Neuron (in vitro differentiated cells): ENCODE results near the gene SLC26A6.
A peak's percentile ranks its signal among the peaks of the same experiment; 100 is the strongest.

Experiments
- H2AFZ ChIP-seq: one replicate; pipeline ENCODE4 v1.6.1; 2013; ENCODE audit warnings: low read depth, mild to moderate bottlenecking, inconsistent platforms, low read length, moderate library complexity
- H3K27me3 ChIP-seq: one replicate; pipeline ENCODE4 v1.6.1; 2013; ENCODE audit warnings: low read length; ENCODE audit not compliant: insufficient read depth
- H3K36me3 ChIP-seq: one replicate; pipeline ENCODE4 v1.6.1; 2013; ENCODE audit warnings: low read length; ENCODE audit not compliant: insufficient read depth
- H3K4me1 ChIP-seq: one replicate; pipeline ENCODE4 v1.6.1; 2013; ENCODE audit warnings: low read length; ENCODE audit not compliant: insufficient read depth
- H3K4me3 ChIP-seq: 2 replicates; pipeline ENCODE4 v1.5.1; 2013; ENCODE audit warnings: mild to moderate bottlenecking, low read length, moderate library complexity
- H3K9me3 ChIP-seq: one replicate; pipeline ENCODE4 v1.6.1; 2013; ENCODE audit warnings: low read length

Gene SLC26A6, protein sequence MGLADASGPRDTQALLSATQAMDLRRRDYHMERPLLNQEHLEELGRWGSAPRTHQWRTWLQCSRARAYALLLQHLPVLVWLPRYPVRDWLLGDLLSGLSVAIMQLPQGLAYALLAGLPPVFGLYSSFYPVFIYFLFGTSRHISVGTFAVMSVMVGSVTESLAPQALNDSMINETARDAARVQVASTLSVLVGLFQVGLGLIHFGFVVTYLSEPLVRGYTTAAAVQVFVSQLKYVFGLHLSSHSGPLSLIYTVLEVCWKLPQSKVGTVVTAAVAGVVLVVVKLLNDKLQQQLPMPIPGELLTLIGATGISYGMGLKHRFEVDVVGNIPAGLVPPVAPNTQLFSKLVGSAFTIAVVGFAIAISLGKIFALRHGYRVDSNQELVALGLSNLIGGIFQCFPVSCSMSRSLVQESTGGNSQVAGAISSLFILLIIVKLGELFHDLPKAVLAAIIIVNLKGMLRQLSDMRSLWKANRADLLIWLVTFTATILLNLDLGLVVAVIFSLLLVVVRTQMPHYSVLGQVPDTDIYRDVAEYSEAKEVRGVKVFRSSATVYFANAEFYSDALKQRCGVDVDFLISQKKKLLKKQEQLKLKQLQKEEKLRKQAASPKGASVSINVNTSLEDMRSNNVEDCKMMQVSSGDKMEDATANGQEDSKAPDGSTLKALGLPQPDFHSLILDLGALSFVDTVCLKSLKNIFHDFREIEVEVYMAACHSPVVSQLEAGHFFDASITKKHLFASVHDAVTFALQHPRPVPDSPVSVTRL

DNA sequence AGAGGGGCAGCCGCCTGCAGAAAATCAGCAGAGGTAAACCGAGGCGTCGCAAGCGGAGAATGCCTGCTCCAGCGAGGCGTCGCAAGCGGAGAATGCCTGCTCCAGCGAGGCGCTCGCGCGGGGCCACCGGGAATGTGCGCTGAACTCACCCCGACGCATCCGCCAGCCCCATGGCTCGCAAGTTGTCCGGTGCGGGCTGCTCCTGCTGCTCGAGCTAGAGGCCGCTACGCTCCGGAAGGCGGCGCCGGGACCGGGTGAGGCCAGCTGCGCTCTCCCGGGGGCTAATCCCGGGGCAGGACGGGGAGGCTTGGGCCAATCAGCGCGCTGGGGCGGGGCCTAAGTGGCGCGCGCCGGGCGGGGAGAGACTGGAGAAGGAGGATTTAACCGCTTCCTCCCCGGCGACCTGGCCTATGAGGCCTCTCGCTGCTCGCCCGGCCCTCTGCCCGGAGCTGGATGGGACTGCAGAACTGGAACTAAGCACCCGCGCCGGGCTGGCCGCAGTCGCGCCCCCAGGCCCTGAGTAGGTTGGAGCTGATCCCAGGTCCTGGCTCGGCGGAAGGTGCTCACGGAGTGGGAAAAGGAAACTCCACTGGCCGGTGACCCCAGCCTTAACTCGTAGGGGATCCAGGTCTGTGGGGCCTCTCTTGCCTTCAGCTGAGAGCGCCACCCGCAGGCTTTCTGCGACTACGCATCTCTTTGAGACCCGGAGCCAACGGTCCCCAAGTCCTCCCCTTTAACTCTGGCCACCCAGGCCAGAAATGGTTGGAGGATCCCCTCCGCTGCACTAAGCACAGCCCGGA lies at the start of gene SLC26A6:
SLC26A6 (minus strand) TSS at position 240 of the 800 bp plus-strand sequence; CDS start at position 172, 68 bp downstream.
- peaks cover 43% of the 10 kb centered on the region for H3K36me3 ChIP-seq
- no peaks in the 10 kb centered on the region for H3K27me3 ChIP-seq
- H3K9me3 ChIP-seq: no peaks in the 10 kb centered on the region
- peak within 1 kb of the TSS; percentile 67 for H3K4me3 ChIP-seq
- H3K4me1 ChIP-seq: peaks cover 22% of the 10 kb centered on the region
- H2AFZ ChIP-seq: peak within 1 kb of the TSS; percentile 82

DNA sequence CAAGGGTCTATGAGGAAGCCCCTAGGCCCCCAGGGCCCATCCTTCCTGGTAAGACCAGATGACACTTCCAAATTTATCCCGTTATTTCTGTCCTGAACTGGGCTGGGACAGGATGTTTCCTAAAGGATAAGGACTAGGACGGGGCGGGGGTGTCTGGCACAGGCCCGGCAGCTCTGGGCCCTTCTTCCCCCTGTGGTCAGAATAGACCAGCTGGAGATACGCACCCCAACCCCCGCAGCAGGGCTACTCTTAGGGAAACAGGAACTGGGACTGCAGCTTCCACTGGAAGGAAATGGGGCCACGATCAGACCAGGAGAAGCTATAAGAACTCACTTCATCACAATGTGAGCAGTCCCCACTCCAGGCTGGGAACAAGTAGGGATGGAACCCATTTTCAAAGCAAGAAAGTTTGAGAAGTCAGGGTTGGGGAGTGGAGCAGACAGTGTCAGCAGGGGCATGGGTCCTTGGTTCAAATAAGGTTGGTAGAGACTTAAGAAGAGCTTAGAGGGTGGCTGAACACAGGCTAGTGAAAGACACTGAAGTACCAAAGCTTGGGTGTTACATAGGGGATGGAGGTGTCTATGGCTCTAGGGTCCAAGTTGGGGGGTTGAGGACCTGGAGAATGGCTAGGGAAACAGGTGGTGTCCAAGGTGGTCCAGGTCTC lies 49.4 kb upstream of the SLC26A6 start:
- no peaks in the 10 kb centered on the region for H3K9me3 ChIP-seq
- H3K36me3 ChIP-seq: peaks cover 57% of the 10 kb centered on the region
- H3K4me1 ChIP-seq: peaks cover 7% of the 10 kb centered on the region
- H3K4me3 ChIP-seq: peak overlapping the region; percentile 67
- H3K27me3 ChIP-seq: no peaks in the 10 kb centered on the region
- no peak overlapping the region for H2AFZ ChIP-seq

DNA sequence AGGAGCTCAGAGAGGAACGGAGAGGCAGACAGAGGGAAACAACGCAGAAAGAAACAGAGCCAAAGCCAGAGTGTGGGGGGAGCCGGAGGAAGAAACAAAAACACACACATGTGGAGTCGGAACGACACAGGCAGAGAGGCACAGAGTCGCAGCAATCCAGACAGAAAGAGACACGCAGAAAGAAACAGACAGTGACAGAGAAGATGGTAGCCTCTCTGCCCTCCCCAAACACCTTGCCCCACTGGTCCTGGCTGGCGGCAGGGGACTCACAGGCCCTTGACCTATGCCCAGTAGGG lies 48.7 kb upstream of the SLC26A6 start:
- H3K4me3 ChIP-seq: no peak overlapping the region
- no peaks in the 10 kb centered on the region for H3K9me3 ChIP-seq
- H3K4me1 ChIP-seq: peaks cover 7% of the 10 kb centered on the region
- no peaks in the 10 kb centered on the region for H3K27me3 ChIP-seq
- no peak overlapping the region for H2AFZ ChIP-seq
- peaks cover 57% of the 10 kb centered on the region for H3K36me3 ChIP-seq

DNA sequence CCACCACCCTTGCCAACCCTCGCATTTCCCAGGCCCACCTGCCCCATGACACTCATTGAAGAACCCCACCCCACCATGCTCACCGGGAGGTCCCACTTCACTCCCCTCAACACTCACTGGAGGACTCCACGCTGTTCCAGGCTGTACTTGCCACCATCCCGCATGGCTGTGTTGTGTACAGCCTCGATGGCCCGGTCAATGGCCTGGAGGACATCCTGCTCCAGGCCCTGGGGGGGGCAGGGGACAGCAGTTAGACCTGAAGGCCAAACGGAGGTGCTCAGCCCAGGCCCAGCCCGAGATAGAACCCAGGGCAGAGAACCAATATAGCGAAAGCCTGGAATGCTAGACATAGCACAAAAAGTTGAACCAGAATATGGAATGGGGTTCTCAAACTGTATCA lies 47.5 kb upstream of the SLC26A6 start:
- Histone ChIP-seq H3K4me1 (peaks cover 7% of the 10 kb centered on the region), H2AFZ (no peak overlapping the region), H3K36me3 (peaks cover 57% of the 10 kb centered on the region)

DNA sequence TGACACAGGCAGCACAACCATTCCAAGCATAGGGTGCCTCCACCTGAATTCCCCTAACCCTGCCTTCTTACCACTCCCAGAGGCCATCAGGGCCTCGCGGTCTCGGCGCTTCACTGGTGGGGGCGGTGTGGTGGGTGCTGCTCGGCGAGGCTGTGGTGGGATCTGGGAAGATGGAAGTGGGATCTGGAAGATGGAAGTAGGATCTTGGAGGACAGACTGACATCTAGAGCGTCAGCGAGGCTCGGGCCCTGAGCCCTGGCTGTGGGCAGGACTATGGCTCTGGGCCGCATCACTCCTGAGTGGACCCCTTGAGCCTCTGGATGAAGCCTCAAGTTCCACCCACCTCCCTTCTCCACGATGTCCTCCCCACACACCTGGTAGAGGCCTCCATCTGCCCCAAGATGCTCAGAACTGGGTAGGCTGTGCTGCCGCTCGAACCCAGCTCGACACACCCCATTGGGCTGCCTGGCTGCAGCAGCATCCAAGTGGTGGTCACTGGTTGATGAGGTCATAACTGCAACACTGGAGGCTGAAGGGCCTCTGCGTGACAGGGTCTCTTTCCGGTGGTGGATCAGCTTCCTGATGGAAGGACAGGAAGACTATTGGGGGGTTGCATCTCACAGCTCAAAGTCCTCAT lies 46.8 kb upstream of the SLC26A6 start:
- Histone ChIP-seq H3K27me3 (no peaks in the 10 kb centered on the region), H2AFZ (no peak overlapping the region), H3K4me1 (peaks cover 7% of the 10 kb centered on the region), H3K36me3 (peaks cover 55% of the 10 kb centered on the region), H3K9me3 (no peaks in the 10 kb centered on the region), H3K4me3 (no peak overlapping the region)

More for the DNA sequence above, 47.5 kb upstream of the SLC26A6 start:
- Histone ChIP-seq H3K4me3 (no peak overlapping the region), H3K27me3 (no peaks in the 10 kb centered on the region), H3K9me3 (no peaks in the 10 kb centered on the region)

DNA sequence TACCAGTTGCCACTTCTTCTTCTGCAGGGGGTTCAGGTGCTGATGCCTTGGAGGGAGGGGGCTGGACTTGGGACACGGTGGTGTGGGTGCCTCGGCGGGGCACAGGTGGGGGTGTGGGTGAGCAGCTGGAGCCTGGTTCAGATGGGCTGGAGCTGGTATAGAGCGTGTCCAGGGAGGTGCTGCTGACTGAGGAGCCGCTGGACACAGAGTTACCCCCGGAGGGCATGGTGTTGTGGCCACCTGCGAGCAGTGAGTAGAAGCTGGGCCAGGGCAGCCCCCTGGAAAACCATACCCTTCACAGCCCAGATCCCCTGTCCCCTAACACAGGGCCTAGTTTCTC lies 46.2 kb upstream of the SLC26A6 start:
- Histone ChIP-seq H3K4me1 (peaks cover 7% of the 10 kb centered on the region), H3K27me3 (no peaks in the 10 kb centered on the region), H3K36me3 (peaks cover 54% of the 10 kb centered on the region), H3K9me3 (no peaks in the 10 kb centered on the region), H3K4me3 (no peak overlapping the region), H2AFZ (no peak overlapping the region)

DNA sequence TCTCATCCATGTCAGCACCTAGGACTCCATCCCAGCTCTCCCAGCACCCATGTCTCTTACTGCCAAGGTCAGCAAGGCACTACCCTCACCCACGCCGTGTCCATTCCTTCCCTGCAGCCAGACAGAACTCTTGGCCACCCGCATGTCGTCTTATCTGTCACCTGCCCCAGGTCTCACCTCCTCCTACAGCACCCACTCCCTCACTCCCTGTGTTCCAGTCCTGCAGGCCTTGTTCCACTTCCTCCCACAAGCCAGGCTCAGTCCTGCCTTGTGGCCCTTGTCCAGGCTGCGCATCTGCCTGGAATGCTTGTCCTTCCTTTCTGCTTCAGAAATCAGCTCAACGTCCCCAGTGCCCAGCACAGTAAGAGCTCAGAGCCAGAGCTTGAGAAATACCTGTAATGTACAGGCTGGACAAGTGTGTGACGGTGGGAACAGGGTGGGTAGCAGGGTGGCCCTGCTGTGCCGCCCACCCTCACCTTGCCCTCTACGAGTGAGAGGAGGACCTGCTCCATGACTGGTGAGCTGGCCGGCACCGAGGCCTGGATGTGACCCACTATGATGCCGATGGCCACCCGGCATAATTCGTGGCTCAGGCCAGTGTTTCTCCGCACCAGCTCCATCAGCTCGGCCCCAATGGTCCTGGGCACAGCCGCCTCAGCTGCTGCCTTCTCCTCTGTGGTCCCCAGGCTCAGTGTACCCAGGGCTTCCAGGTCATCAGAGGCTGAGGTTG lies 45.7 kb upstream of the SLC26A6 start:
- H3K36me3 ChIP-seq: peaks cover 59% of the 10 kb centered on the region
- no peaks in the 10 kb centered on the region for H3K9me3 ChIP-seq
- H2AFZ ChIP-seq: no peak overlapping the region
- H3K27me3 ChIP-seq: no peaks in the 10 kb centered on the region
- H3K4me3 ChIP-seq: no peak overlapping the region
- H3K4me1 ChIP-seq: peaks cover 7% of the 10 kb centered on the region

DNA sequence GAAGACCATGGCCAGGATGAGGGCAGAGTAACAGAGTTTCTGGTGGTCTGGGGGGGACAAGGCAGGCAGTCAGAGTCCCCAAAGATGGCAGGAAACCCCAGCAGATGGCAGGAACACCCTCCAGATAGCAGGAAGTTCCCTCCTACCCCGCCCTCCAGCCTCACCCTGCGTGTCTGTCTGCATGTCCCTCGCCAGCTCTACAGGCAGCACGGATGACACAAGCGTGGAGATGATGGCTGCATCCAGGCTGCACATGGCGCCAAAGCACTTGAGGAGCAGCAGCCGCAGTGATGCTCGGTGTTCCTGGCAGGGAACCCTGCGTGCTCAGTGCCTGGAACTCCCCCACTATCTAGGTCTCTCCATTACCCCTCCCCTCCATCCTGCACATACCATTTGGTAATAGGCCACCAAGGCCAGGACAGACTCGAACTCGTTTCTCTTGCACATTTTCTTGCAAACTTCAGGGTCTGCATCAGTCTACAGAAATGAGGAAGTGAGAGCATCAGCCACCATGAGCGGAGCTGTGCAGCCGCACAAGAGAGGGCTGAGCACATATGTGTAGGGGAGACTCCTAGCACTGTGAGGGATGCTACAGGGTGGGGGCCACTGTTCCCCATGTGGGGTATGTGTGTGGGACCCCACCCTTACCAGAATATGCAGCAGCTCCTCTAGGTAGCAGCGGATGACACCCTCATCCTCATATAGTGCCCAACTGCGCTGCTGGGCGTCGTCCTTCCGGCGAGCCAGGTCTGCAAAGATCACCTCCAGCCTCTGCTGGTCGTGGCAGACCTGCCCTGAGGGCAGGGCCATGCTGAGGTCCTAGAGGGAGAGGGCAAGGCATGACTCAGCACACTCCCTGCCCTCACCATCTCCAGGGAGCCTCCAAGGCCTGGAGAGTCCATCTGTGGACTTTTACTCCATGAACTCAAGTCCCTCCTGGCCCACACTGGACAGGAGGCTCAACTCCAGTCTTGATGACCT lies 44.4 kb upstream of the SLC26A6 start:
- peaks cover 67% of the 10 kb centered on the region for H3K36me3 ChIP-seq
- peaks cover 4% of the 10 kb centered on the region for H3K4me1 ChIP-seq
- H3K27me3 ChIP-seq: no peaks in the 10 kb centered on the region
- no peak overlapping the region for H3K4me3 ChIP-seq
- no peaks in the 10 kb centered on the region for H3K9me3 ChIP-seq
- H2AFZ ChIP-seq: no peak overlapping the region

DNA sequence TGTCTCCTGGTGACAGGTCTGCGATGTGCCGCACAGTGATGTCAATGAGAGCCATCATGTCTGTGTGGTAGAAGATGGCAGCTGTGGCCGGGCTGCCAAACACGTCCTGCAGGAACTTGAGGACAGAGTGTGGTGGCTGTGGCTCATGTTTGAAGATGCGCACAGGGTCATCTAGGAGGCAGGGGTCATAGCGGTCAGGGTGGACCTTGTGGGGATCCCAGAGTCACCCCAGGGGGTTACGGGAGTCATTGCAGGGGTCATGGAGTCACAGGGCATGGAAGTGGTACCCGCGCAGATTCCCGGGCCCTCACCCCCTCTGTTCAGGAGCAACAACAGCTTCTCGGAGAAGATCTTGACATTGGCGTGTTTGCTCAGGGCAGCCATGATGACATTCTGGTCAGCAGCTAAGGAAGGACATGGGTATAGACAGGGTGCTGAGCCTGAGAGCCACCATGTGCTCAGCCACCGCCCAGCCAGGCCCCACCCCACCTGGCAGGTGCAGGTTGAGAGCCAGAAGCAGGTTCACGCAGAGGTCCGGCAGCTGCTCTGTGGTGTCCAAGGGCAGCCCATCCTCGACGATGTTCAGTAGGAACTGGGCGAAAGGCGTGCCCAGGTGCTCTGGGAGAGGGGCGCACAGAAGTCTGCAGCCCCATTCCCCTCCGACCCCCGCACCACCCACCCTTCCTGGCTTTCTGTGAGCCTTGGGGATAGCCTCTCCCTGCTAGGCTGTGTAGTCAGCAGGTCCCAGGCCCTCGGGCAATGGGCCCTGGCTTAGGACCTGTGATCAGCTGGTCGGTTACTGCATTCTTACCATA lies 43.5 kb upstream of the SLC26A6 start:
- Histone ChIP-seq H3K27me3 (no peaks in the 10 kb centered on the region), H2AFZ (no peak overlapping the region), H3K4me3 (no peak overlapping the region), H3K4me1 (no peaks in the 10 kb centered on the region), H3K9me3 (no peaks in the 10 kb centered on the region), H3K36me3 (peaks cover 73% of the 10 kb centered on the region)

DNA sequence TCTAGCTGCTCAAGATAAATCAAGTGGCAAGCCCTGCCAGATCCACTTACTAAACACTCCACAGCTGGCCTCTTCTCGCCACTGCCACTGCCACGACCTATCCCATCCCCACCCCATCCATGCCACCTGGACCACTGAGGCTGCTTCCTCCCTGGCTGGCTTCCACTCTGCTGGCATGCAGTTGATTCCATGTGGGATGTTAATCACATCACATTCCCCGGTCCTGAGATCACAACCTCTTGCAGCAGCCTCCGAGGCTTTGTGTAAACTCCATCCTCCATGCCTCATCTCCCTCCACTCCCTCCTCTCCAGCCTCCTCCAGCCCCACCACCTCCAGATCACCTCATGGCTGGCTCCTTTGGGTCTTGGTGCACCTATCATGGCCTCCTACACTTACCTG lies 42.8 kb upstream of the SLC26A6 start:
- no peak overlapping the region for H2AFZ ChIP-seq
- H3K4me1 ChIP-seq: no peaks in the 10 kb centered on the region
- H3K9me3 ChIP-seq: no peaks in the 10 kb centered on the region
- H3K27me3 ChIP-seq: no peaks in the 10 kb centered on the region
- H3K36me3 ChIP-seq: peaks cover 73% of the 10 kb centered on the region
- no peak overlapping the region for H3K4me3 ChIP-seq

DNA sequence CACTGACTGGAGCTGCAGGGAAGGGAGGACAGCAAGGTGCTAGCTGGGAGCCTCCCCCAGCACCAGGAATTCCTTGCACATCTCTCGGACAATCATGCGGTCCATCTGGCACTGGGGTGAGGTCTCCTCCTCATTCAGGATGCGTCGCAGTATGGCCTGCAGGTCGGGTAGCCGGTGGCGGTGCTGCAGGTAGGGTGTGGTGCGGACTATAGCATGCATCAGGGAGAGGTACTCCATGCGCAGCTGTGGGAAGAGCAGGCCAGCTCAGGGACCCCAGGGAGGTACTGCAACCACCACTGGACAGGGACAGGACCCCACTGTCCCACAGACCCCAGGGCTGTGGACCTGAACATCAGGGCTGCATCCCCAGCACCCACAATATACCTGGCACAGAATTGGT lies 39.2 kb upstream of the SLC26A6 start:
- Histone ChIP-seq H3K36me3 (peaks cover 49% of the 10 kb centered on the region), H3K4me1 (no peaks in the 10 kb centered on the region), H3K9me3 (no peaks in the 10 kb centered on the region), H3K27me3 (no peaks in the 10 kb centered on the region), H3K4me3 (no peak overlapping the region), H2AFZ (no peak overlapping the region)
